ENCODE results near the gene SOX15.

DNA sequence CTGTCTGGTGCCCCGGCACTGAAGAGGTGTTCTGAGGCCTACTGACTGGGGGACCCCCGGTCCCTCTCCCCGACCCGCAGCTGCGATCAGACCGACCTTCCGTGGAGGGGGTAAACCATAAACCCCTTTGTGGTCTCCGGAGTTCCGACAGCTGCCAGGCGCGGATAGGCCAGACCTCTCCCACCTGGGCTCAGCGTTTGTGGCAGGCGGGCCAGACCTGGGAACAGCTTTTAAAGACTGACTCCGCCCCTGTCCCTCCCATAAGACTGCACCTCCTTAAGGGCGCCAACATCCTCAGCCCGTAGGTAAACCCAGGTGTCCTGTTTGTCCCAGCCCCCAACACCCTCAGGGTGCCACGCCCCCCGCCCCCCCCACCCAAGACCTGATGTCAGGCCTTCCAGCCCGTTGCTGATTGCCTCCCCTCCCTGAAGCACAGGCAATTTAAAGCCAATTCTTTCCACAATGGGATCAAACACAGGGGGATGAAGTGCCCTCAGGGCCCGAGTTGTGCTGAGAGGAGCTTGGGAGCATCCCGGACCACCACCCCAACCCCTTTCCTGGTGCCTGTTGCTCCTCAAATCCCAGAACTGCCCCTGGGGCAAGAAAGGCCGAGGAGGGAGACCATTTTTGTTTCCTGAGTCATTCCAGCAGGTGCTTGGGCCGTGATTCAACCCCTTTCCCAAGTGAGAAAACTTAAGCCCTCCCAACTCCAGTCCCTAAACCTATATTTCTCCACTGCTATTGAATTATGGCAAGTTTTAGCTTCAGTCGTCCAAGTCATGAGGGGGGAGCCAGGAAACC is at the start of gene SOX15:
- TF ChIP-seq CTCF (IDR thresholded peaks at IDR 0.05) (no peak), POLR2A (IDR thresholded peaks at IDR 0.05) (no peak)

Data from thyroid gland (tissue), 4 donors.